ENCODE data around the gene MESD. TPM values are rescaled to one million over a fixed set of nuclear protein-coding genes. Genes with fewer than 3 reads are reported as not detected.
"Not testable (repeated sequence)": the region's sequence is repeated elsewhere in the genome, so short reads cannot be mapped to it uniquely, and the experiment has no call there.

MESD gene
- total and polyA plus RNA-seq, 4 experiments from 2014 or later = 32.2 to 44.6 (median 39.5) TPM

DNA sequence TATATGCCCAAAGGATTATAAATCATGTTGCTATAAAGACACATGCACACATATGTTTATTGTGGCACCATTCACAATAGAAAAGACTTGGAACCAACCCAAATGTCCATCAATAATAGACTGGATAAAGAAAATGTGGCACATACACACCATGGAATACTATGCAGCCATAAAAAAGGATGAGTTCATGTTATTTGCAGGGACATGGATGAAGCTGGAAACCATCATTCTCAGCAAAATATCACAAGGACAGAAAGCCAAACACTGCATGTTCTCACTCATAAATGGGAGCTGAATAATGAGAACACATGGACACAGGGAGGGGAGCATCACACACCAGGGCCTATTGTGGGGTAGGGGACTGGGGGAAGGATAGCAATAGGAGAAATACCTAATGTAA is 24.2 kb downstream of the MESD start:
- Mint-ChIP-seq H3K4me1 (peaks cover 16 to 42% (median 18%) of the 10 kb centered on the region in 4 donors), H3K27ac (peak overlapping the region in 1 of 7 donors; percentile 7), H3K9me3 (peaks cover 0 to 11% (median 1%) of the 10 kb centered on the region in 8 donors), H3K36me3 (peaks cover 56% of the 10 kb centered on the region in 2 donors)
- H3K27ac ChIP-seq (ENCODE audit: low read depth, low read length); CTCF ChIA-PET (ENCODE audit: partially characterized antibody); H3K27me3 ChIP-seq (ENCODE audit: insufficient read depth, low read length); POLR2A ChIA-PET (ENCODE audit: partially characterized antibody); H3K9me3 ChIP-seq (ENCODE audit: control insufficient read depth in 1 of 2, low read length in 2 of 2); DNase-seq; H3K36me3 ChIP-seq (ENCODE audit: insufficient read depth, low read length); H3K4me3 ChIP-seq (ENCODE audit: low read length in 2 of 2); intact Hi-C loops (cut with micrococcal nuclease); H3K27me3 Mint-ChIP-seq; H3K4me1 ChIP-seq (ENCODE audit: insufficient read depth, low read length); H3K4me3 Mint-ChIP-seq: not testable (repeated sequence)

GRCh38 chr15:80958818-80959495 is 30.7 kb downstream of the MESD start:
- H3K9me3 ChIP-seq (ENCODE audit: control insufficient read depth in 1 of 2, low read length in 2 of 2) = no peaks in the 10 kb centered on the region
- H3K36me3 Mint-ChIP-seq = peaks cover 41 to 62% of the 10 kb centered on the region in 2 donors
- no peak overlapping the region for H3K4me3 Mint-ChIP-seq
- no peak overlapping the region for H3K27ac Mint-ChIP-seq
- H3K4me1 ChIP-seq (ENCODE audit: insufficient read depth, low read length) = no peaks in the 10 kb centered on the region
- no peaks in the 10 kb centered on the region for H3K36me3 ChIP-seq (ENCODE audit: insufficient read depth, low read length)
- no peak overlapping the region for H3K27ac ChIP-seq (ENCODE audit: low read depth, low read length)
- H3K4me1 Mint-ChIP-seq = peaks cover 8 to 23% (median 17%) of the 10 kb centered on the region in 4 donors
- ChIA-PET POLR2A (ENCODE audit: partially characterized antibody) (no interaction called here), CTCF (ENCODE audit: partially characterized antibody) (interaction anchor here (2.7 kb wide), 1 partner anchor 11 kb away, joined by 16 read pairs; no protein-coding TSS in a partner anchor)
- no peak overlapping the region for H3K4me3 ChIP-seq (ENCODE audit: low read length in 2 of 2)
- no peaks in the 10 kb centered on the region for H3K27me3 ChIP-seq (ENCODE audit: insufficient read depth, low read length)
- intact Hi-C loops (cut with micrococcal nuclease) = no loop called here
- peaks cover 0 to 6% (median 0%) of the 10 kb centered on the region in 8 donors for H3K9me3 Mint-ChIP-seq
- no peaks in the 10 kb centered on the region for H3K27me3 Mint-ChIP-seq
- DNase-seq = no peak

- POLR2A ChIA-PET (ENCODE audit: partially characterized antibody) = no interaction called here
- Histone ChIP-seq H3K36me3 (ENCODE audit: insufficient read depth, low read length) (no peaks in the 10 kb centered on the region), H3K27me3 (ENCODE audit: insufficient read depth, low read length) (no peaks in the 10 kb centered on the region), H3K27ac (ENCODE audit: low read depth, low read length) (no peak overlapping the region), H3K9me3 (ENCODE audit: control insufficient read depth in 1 of 2, low read length in 2 of 2) (no peaks in the 10 kb centered on the region), H3K4me1 (ENCODE audit: insufficient read depth, low read length) (no peaks in the 10 kb centered on the region), H3K4me3 (ENCODE audit: low read length in 2 of 2) (no peak overlapping the region)
- intact Hi-C loops (cut with micrococcal nuclease) = no loop called here
- Mint-ChIP-seq H3K9me3 (no peaks in the 10 kb centered on the region), H3K4me1 (peaks cover 8 to 20% (median 15%) of the 10 kb centered on the region in 4 donors), H3K4me3 (no peak overlapping the region), H3K27me3 (no peaks in the 10 kb centered on the region), H3K36me3 (peaks cover 41 to 58% of the 10 kb centered on the region in 2 donors), H3K27ac (no peak overlapping the region)
- CTCF ChIA-PET (ENCODE audit: partially characterized antibody) = interaction anchor here (0.6 to 2.7 kb wide), 2 partner anchors 12 kb away, joined by 3 to 16 read pairs; no protein-coding TSS in a partner anchor
- DNase-seq = no peak
These were observed 31.6 kb downstream of the MESD start for GRCh38 chr15:80957976-80958375.

DNA sequence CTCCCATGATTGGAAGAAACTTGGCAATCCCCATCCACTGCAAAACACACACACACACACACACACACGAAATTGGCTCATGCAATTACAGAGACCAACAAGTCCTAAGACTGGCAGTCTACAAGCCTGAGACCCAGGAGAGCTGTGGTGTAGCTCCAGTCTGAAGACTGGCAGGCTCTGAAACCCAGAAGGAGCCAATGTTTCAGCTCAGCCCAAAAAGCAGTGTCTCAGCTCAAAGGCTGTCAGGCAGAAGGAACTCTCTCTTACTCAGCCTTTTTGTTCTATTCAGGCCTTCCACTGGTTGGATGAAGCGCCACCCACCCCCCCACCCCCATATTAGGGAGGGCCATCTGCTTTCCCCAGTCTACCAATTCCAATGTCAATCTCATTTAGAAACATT is 32.1 kb downstream of the MESD start:
- no peaks in the 10 kb centered on the region for H3K4me1 ChIP-seq (ENCODE audit: insufficient read depth, low read length)
- H3K4me1 Mint-ChIP-seq = peaks cover 4 to 17% (median 11%) of the 10 kb centered on the region in 4 donors
- H3K27ac Mint-ChIP-seq = no peak overlapping the region
- H3K27ac ChIP-seq (ENCODE audit: low read depth, low read length) = no peak overlapping the region
- peaks cover 0 to 2% of the 10 kb centered on the region in 2 donors for H3K27me3 Mint-ChIP-seq
- POLR2A ChIA-PET (ENCODE audit: partially characterized antibody) = no interaction called here
- H3K4me3 Mint-ChIP-seq = no peak overlapping the region
- H3K36me3 Mint-ChIP-seq = peaks cover 41 to 58% of the 10 kb centered on the region in 2 donors
- H3K4me3 ChIP-seq (ENCODE audit: low read length in 2 of 2) = no peak overlapping the region
- no peaks in the 10 kb centered on the region for H3K9me3 ChIP-seq (ENCODE audit: control insufficient read depth in 1 of 2, low read length in 2 of 2)
- H3K36me3 ChIP-seq (ENCODE audit: insufficient read depth, low read length) = no peaks in the 10 kb centered on the region
- no peaks in the 10 kb centered on the region for H3K27me3 ChIP-seq (ENCODE audit: insufficient read depth, low read length)
- intact Hi-C loops (cut with micrococcal nuclease) = no loop called here
- CTCF ChIA-PET (ENCODE audit: partially characterized antibody) = interaction anchor here (0.6 kb wide), 1 partner anchor 13 kb away, joined by 3 read pairs; no protein-coding TSS in a partner anchor
- no peak for DNase-seq
- no peaks in the 10 kb centered on the region for H3K9me3 Mint-ChIP-seq

DNA sequence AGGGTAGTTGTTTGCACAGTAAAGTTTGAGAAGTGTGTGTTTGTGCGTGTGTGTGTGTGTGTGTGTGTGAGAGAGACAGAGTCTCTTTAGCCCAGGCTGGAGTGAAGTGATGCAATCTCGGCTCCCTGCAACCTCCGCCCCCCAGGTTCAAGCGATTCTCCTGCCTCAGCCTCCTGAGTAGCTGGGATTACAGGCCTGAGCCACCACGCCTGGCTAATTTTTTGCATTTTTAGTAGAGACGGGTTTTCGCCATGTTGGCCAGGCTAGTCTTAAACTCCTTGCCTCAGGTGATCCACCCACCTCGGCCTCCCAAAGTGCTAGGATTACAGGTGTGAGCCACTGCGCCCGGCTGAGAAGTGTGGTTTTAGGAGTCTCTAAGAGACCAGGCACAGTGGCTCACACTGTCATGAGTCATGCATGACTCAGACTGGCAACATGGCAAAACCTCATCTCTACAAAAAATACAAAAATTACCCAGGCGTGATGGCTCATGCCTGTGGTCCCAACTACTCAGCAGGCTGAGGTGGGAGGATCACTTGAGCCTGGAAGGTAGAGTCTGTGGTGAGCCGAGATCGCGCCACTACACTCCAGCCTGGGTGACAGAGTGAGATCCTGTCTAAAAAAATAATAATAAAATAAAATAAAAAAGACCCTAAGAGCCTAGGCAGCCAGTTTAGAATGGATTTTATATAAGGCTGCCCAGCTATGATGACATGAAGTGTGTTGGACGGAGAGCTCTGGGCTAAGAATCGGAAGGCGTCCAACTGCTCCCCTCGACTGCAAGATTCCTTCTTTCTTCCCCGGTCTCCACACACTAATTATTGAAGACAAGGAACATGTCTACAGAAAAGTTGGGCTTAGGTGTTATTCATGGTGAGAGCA is 33.8 kb downstream of the MESD start:
- H3K27ac Mint-ChIP-seq; H3K4me3 ChIP-seq (ENCODE audit: low read length in 2 of 2); H3K4me3 Mint-ChIP-seq; H3K36me3 ChIP-seq (ENCODE audit: insufficient read depth, low read length); H3K9me3 ChIP-seq (ENCODE audit: control insufficient read depth in 1 of 2, low read length in 2 of 2); POLR2A ChIA-PET (ENCODE audit: partially characterized antibody); intact Hi-C loops (cut with micrococcal nuclease); DNase-seq; H3K27me3 ChIP-seq (ENCODE audit: insufficient read depth, low read length); H3K4me1 ChIP-seq (ENCODE audit: insufficient read depth, low read length); H3K9me3 Mint-ChIP-seq; H3K27me3 Mint-ChIP-seq; H3K27ac ChIP-seq (ENCODE audit: low read depth, low read length); H3K4me1 Mint-ChIP-seq; CTCF ChIA-PET (ENCODE audit: partially characterized antibody): not testable (repeated sequence)
- H3K36me3 Mint-ChIP-seq = peaks cover 47 to 58% of the 10 kb centered on the region in 2 donors

- intact Hi-C loops (cut with micrococcal nuclease) = no loop called here
- Mint-ChIP-seq H3K4me1 (peaks cover 0 to 6% (median 4%) of the 10 kb centered on the region in 4 donors), H3K4me3 (no peak overlapping the region), H3K27me3 (peaks cover 0 to 2% of the 10 kb centered on the region in 2 donors), H3K36me3 (peaks cover 54 to 57% of the 10 kb centered on the region in 2 donors), H3K27ac (peak overlapping the region in 1 of 7 donors; percentile 46), H3K9me3 (no peaks in the 10 kb centered on the region)
- ChIA-PET POLR2A (ENCODE audit: partially characterized antibody) (no interaction called here), CTCF (ENCODE audit: partially characterized antibody) (interaction anchor here (1.7 kb wide), 1 partner anchor 15 kb away, joined by 8 read pairs; no protein-coding TSS in a partner anchor)
- H3K4me3 ChIP-seq (ENCODE audit: low read length in 2 of 2) = no peak overlapping the region
- H3K27ac ChIP-seq (ENCODE audit: low read depth, low read length) = no peak overlapping the region
- DNase-seq = no peak
- peaks cover 7% of the 10 kb centered on the region for H3K36me3 ChIP-seq (ENCODE audit: insufficient read depth, low read length)
- no peaks in the 10 kb centered on the region for H3K4me1 ChIP-seq (ENCODE audit: insufficient read depth, low read length)
- H3K9me3 ChIP-seq (ENCODE audit: control insufficient read depth in 1 of 2, low read length in 2 of 2) = no peaks in the 10 kb centered on the region
- H3K27me3 ChIP-seq (ENCODE audit: insufficient read depth, low read length) = no peaks in the 10 kb centered on the region
These were observed 35.5 kb downstream of the MESD start for GRCh38 chr15:80953953-80954778.
